ENCODE data around the gene TBC1D14.

DNA sequence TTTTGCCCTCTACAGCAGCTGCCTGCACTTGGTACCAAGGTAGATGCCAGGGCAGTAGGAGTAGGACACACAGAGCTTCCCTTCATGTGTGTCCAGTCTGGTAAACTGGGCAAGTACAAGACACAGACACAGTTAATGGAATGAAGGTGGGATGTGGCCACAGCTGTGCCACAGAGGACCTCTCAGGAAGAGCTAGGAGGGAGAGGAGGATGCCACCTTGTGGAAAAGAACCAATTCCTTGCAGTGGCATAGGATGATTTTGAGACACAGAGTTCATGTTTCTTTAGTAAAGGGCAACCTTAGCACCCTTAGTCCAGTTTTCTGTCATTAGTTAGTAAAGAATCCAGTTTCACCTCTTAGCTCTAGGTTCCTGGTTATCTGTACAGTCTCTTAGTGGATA, 36.3 kb upstream of the TBC1D14 start:
- TF ChIP-seq EZH2phosphoT487 (IDR thresholded peaks at IDR 0.05; ENCODE audit: low read depth), result no peak
- TF ChIP-seq, protein P1, sequence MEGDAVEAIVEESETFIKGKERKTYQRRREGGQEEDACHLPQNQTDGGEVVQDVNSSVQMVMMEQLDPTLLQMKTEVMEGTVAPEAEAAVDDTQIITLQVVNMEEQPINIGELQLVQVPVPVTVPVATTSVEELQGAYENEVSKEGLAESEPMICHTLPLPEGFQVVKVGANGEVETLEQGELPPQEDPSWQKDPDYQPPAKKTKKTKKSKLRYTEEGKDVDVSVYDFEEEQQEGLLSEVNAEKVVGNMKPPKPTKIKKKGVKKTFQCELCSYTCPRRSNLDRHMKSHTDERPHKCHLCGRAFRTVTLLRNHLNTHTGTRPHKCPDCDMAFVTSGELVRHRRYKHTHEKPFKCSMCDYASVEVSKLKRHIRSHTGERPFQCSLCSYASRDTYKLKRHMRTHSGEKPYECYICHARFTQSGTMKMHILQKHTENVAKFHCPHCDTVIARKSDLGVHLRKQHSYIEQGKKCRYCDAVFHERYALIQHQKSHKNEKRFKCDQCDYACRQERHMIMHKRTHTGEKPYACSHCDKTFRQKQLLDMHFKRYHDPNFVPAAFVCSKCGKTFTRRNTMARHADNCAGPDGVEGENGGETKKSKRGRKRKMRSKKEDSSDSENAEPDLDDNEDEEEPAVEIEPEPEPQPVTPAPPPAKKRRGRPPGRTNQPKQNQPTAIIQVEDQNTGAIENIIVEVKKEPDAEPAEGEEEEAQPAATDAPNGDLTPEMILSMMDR (IDR thresholded peaks at IDR 0.05; ENCODE audit: low read depth, low read length), result peak; percentile 27
